Hepatocyte (in vitro differentiated cells): ENCODE data around the gene SLC8A1.

Experiments
- EZH2phosphoT487 ChIP-seq: fragments of 200-600 bp; sonication (generic); IDR thresholded peaks from one replicate; pipeline ENCODE4 v1.6.1; 2018; ENCODE audit warnings: antibody characterized with exemption, mild to moderate bottlenecking, low read depth, moderate library complexity; ENCODE audit not compliant: unreplicated experiment, severe bottlenecking
- TF ChIP-seq, protein P1 (sequence below): fragments of 200-600 bp; sonication (generic); IDR thresholded peaks from 2 replicates; pipeline ENCODE4 v1.5.1; 2016; ENCODE audit warnings: antibody characterized with exemption, mild to moderate bottlenecking; ENCODE audit not compliant: poor library complexity

GRCh38 chr2:40260437-40260836 lies 191.5 kb downstream of the SLC8A1 start:
- TF ChIP-seq, protein P1, sequence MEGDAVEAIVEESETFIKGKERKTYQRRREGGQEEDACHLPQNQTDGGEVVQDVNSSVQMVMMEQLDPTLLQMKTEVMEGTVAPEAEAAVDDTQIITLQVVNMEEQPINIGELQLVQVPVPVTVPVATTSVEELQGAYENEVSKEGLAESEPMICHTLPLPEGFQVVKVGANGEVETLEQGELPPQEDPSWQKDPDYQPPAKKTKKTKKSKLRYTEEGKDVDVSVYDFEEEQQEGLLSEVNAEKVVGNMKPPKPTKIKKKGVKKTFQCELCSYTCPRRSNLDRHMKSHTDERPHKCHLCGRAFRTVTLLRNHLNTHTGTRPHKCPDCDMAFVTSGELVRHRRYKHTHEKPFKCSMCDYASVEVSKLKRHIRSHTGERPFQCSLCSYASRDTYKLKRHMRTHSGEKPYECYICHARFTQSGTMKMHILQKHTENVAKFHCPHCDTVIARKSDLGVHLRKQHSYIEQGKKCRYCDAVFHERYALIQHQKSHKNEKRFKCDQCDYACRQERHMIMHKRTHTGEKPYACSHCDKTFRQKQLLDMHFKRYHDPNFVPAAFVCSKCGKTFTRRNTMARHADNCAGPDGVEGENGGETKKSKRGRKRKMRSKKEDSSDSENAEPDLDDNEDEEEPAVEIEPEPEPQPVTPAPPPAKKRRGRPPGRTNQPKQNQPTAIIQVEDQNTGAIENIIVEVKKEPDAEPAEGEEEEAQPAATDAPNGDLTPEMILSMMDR = no peak
- no peak for TF ChIP-seq EZH2phosphoT487
